GM12878 (cell line): ENCODE results near the gene SEMA3B.

Experiments used
- ATF7 ChIP-seq: fragments of 450-650 bp; IDR thresholded peaks from 2 replicates; pipeline ENCODE4 v1.6.1; 2016; ENCODE audit warnings: low read depth, mild to moderate bottlenecking
- NFIC ChIP-seq: IDR thresholded peaks from 2 replicates; pipeline ENCODE4 v1.6.1; 2012; ENCODE audit warnings: low read depth, mild to moderate bottlenecking, inconsistent platforms, low read length, moderate library complexity
- RAD21 ChIP-seq: IDR thresholded peaks from 2 replicates; pipeline ENCODE4 v1.6.1; 2011; ENCODE audit warnings: mild to moderate bottlenecking, low read depth, low read length, moderate library complexity; ENCODE audit not compliant: insufficient read depth
- REST ChIP-seq: IDR thresholded peaks from 2 replicates; pipeline ENCODE4 v1.6.1; 2012; ENCODE audit warnings: mild to moderate bottlenecking, low read depth, low read length
- SIN3A ChIP-seq: IDR thresholded peaks from 2 replicates; pipeline ENCODE4 v1.6.1; 2012; ENCODE audit warnings: low read depth, low read length, improper control_type of control experiment
- ZNF592 ChIP-seq: fragments of 450-650 bp; IDR thresholded peaks from 2 replicates; pipeline ENCODE4 v1.6.1; 2017; ENCODE audit warnings: mild to moderate bottlenecking, moderate library complexity
- TF ChIP-seq, protein P1 (sequence below): fragments of 450-650 bp; IDR thresholded peaks from 2 replicates; pipeline ENCODE4 v1.6.1; 2016; ENCODE audit warnings: mild to moderate bottlenecking
- TF ChIP-seq, protein P2 (sequence below): IDR thresholded peaks from 2 replicates; pipeline ENCODE4 v1.6.1; 2011; ENCODE audit warnings: mild to moderate bottlenecking, low read depth, low read length, moderate library complexity; ENCODE audit not compliant: insufficient replicate concordance

- TF ChIP-seq ZNF592 (no peak), ATF7 (no peak), RAD21 (no peak), REST (no peak), NFIC (no peak), SIN3A (no peak)
- TF ChIP-seq, protein P1, sequence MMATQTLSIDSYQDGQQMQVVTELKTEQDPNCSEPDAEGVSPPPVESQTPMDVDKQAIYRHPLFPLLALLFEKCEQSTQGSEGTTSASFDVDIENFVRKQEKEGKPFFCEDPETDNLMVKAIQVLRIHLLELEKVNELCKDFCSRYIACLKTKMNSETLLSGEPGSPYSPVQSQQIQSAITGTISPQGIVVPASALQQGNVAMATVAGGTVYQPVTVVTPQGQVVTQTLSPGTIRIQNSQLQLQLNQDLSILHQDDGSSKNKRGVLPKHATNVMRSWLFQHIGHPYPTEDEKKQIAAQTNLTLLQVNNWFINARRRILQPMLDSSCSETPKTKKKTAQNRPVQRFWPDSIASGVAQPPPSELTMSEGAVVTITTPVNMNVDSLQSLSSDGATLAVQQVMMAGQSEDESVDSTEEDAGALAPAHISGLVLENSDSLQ: no peak
- TF ChIP-seq, protein P2, sequence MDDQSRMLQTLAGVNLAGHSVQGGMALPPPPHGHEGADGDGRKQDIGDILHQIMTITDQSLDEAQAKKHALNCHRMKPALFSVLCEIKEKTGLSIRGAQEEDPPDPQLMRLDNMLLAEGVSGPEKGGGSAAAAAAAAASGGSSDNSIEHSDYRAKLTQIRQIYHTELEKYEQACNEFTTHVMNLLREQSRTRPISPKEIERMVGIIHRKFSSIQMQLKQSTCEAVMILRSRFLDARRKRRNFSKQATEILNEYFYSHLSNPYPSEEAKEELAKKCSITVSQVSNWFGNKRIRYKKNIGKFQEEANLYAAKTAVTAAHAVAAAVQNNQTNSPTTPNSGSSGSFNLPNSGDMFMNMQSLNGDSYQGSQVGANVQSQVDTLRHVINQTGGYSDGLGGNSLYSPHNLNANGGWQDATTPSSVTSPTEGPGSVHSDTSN: no peak
Measured at GRCh38 chr3:50314816-50315215, 45.9 kb downstream of the SEMA3B start.
